DMS153 treated with DMSO at 0.1 percent for 48 hours (cell line): ENCODE results near the gene ZBTB20.
"Not testable (repeated sequence)": the region's sequence is repeated elsewhere in the genome, so short reads cannot be mapped to it uniquely, and the experiment has no call there.

Source experiments
- DNase-seq: peaks from one replicate; lab custom pipeline; 2025; ENCODE audit not compliant: unreplicated experiment; lab: John Stamatoyannopoulos, UW

The ZBTB20 gene

DNA sequence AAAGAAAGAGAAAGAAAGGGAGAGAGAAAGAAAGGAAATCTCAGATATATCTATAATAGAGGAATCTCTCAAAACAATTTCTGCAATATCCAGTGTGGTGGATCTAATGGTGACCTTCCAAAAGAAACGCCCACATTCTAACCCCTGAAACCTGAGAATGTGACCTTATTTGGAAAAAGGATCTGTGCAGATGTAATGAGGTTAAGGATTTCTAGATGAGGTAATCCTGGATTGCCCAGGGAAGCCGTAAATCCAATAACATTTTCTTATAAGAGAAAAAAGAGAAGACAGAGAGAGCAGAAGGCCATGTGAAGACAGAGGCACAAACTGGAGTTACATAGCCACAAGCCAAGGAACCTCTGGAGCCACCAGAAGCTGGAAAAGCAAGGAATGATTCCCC is 307.6 kb downstream of the ZBTB20 start:
- no peak for DNase-seq

GRCh38 chr3:114838025-114838424 is 309.1 kb downstream of the ZBTB20 start:
- DNase-seq: no peak

DNA sequence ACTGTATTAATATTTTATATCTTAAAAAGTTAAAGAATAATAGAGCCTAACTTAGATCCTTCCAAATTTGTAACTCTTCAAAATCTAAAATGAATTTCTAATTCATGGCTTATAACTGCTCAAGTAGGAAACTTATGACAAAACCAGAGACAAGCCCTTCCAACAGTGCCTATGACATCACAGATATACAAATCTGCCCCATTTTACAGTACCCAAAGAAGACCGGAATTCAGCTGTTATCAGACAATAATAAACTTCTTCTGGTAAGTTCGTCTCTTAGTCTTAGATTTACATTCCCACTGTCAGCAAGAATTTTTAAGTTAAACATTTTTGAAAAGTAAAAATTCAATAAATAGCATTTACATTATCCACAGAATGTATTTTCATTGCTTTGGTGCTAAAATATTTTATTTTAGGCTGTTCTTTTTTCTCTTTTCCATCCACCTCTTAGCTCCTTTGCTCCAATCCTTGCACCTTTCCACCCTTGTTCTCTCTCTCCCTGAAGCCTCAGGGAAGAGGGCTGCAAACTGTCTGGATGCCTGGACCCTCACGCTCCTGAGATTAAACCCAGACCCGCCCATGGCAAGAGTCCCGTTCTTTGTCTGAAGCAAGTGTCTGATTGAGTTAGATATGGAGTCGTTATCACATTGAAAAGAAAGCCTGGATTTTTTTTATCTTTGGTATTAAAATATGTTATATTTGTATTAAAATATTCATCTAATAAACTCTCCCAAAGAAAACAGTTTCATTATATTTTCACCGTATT is 312.7 kb downstream of the ZBTB20 start:
- DNase-seq: no peak

DNA sequence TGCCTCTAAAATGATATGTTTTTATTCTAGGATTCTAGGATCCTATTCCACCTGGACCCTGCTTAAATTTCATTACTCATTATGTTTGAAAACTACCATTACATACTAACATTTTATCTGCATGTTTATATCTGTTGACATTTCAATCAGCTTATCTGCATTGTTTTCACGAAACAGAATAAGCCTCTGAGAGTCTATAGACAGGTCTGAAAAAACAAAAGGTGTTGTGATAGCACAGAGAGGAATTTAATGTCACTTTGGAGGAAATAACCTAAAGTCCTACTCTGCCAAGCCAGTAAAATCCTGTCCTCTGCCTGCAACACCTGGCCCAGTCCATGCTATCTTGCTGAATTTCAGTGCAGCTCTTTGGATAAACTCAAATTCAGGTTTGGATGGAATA is 315.2 kb downstream of the ZBTB20 start:
- no peak for DNase-seq

DNA sequence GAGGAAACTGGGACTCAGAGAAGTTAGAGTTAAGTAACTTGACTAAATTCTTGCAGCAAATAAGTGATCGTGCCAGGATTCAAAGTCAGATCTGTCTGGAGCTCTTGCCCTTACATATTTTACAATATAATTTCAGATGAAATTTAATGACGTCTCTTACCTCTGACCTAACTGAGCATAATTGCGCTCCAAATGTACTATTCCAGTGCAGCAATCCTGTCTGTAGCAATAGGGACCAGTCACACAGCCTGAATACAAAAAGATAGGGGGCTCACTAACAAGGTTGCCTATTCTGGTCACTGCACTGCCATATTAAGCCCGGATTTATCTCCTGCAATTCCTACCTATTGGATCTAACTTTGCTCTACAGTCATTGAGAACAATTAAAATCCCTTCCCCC is 316.4 kb downstream of the ZBTB20 start:
- DNase-seq: no peak

DNA sequence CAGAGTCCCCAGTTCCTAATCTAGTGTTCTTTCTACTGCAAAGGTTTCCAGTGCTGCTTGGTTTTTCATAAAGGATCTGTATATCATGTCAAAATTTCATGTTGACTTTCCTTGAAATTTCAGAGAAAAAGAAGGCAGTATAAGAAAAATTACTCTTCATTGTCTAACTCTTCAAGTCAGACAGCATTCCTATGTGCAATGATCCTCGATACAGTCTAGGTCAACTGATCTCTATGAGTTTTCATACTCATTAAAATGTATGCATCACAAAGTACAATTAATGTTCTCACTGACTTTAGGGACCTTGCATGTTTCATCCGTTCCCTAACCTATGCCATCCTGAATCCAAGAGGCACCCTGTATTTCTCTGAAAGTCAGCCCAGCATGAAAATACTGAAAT is 317.3 kb downstream of the ZBTB20 start:
- DNase-seq: no peak

DNA sequence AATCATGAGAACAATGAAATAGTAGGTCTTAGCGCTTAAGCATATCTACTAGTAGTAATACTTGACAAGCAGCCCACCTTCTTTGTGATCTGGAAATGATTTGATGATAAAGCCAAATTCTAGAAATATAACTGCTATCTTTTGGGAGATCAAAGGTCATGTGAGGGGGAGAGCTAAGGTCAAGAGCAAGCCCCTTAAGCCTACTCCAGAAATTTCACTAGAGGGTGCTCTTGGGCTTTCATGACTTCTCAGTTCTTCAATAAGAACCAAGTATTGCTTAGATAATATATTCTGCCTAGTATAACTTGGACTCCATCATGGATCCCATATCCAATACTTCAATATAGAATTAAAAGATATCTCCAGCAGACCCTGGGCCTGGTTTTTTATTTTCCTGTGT is 319.6 kb downstream of the ZBTB20 start:
- peak; percentile 60 for DNase-seq

GRCh38 chr3:114824014-114824413 is 323.1 kb downstream of the ZBTB20 start:
- no peak for DNase-seq

DNA sequence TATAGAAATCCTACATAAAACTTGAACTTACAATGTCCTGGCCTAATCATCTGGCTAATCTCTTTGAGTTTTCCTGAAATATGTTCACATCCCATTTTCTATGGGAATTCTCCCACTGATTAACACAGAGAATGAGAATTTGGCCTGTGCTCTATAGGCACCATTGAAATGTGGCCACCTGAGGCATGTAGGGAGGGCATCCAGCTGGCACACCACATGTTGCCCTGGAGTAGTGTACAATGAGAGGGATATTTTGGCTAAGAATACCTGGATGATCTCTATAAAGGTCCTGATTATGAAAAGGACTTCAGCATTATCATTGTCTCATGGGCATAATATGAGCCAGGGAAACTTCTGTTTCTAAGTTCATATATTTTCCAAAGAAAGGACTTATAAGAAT is 324.0 kb downstream of the ZBTB20 start:
- no peak for DNase-seq

DNA sequence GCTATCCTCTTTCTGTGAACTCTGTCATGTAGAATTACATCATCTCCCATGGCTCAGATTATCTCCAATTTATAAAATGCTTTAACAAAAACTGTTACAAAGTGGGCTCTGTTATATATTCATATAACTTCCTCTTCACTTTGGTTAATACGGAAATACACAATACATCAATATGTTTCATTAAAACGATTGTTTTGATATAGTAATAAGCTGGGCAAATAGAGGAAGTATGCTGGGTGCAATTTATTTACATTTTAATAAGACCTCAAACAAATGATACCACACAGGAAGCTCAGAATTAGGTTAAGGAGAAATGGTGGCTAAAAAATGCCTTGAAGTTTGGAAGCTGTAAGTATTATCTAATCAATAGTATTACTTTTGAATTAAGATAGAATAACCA is 331.0 kb downstream of the ZBTB20 start:
- DNase-seq: no peak

DNA sequence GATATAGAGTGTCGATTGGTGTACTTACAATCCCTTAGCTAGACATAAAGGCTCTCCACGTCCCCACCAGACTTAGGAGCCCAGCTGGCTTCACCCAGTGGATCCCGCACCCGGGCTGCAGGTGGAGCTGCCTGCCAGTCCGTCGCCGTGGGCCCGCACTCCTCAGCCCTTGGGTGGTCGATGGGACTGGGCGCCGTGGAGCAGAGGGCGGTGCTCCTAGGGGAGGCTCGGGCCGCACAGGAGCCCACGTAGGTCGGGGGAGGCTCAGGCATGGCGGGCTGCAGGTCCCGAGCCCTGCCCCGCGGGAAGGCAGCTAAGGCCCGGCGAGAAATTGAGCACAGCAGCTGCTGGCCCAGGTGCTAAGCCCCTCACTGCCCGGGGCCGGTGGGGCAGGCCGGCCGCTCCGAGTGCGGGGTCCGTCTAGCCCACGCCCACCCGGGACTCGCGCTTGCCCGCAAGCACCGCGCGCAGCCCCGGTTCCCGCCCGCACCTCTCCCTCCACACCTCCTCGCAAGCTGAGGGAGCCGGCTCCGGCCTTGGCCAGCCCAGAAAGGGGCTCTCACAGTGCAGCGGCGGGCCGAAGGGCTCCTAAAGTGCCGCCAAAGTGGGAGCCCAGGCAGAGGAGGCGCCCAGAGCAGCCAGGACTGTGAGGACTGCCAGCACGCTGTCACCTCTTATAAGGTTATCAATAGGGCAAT is 334.4 kb downstream of the ZBTB20 start:
- not testable (repeated sequence) for DNase-seq

- DNase-seq: no peak
Measured at GRCh38 chr3:114809668-114810413, 337.2 kb downstream of the ZBTB20 start.

DNA sequence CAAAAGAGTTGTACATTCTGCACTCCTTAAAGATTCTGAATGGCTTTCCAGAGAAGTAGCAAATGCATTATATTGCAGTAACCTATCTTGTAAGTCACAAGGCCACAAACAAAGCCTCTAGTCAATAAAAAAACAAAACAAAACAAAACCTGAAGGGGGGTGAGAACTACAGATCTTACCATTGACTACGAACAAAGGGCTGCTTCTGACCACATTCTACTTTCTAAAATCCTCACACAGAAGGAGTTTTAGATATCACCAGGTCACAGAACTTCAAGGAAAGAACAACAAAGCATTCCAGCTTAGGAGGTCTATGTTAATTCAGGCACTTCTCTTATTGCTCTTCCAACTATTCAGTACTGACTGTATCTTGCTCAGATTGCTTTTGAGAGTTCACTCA is 343.0 kb downstream of the ZBTB20 start:
- DNase-seq: no peak

DNA sequence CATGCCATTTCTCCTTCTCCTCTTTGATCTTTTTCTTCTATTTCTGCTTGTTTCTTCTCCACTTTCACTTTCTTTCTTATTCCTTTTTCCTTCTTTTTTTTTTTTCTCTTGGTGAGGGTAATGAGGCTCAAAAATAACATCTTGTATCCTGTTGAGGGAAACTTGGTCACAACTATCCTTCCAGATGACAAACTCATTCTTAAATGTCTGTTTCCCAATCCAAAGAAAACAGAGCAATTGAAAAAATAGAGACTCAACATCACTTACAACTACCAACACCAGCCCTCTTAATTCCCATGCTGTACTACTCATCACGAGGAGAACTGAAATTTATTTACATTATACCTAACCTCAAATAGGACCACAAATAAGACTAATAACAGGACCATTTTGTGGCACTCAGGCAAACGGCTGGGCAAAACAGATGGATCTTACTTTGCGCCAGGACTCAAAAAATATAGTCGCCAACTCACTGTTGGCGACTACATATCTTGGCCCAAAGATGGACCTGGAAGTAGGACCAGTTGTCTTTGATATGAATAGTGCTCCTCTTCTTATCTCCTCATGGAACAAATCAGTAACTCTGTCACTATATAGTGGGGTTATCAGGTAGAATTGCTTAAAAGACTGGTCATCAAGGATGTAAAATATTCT is 343.9 kb downstream of the ZBTB20 start:
- DNase-seq: no peak

DNA sequence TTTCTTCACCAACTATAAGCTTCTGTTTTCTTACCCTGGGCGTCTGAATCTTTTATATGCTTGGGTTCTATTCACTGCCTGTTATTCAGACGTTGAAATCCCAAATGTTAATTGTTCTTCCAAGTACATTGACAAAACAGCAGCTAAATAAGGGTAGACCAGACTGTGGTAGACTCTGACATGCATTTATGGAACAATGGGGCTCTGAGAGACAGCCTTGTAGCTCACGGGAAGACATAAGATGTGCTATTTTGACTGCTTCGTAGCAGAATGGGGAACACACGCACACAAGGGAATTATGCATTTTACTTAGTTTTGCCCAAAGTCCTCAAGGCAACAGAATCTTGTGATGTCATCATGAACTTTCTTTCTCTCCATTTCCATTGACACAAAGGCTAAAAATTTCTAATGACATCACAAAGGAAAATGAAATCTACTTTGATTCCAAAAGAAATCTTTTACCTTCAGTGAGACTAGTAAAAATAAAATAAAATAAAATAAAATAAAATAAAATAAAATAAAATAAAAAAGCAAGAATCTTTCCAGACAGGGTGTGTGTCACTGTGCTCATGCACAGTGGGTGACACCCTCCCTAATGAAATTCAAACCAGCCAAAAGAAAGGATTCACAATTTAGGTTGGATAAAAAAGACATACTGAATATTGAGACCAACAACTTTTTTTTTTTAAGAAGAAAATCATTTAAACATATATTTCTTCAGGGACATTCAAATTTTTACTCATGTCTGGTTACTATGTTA is 346.6 kb downstream of the ZBTB20 start:
- DNase-seq: no peak

- no peak for DNase-seq
Measured at GRCh38 chr3:114799816-114800215, 347.3 kb downstream of the ZBTB20 start.

DNA sequence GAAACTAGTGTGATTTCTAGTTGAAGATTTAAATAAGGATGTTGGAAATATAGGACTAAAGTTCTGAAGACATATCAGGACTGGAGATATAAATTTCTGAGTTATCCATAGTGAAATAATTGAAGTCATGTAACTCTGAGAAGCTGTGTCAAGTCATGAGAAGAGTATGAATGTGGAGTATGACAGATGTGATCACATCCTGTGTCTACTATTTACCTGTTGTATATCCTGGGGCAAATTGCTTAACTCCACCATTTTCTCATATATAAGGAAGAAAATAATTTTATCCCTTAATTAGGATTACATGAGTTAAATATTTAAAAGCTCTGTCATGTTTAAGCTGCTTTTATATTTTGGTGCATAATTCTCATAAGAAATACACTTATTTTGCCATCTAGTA is 350.3 kb downstream of the ZBTB20 start:
- no peak for DNase-seq

- no peak for DNase-seq
Measured at GRCh38 chr3:114794894-114795630, 352.0 kb downstream of the ZBTB20 start.

DNA sequence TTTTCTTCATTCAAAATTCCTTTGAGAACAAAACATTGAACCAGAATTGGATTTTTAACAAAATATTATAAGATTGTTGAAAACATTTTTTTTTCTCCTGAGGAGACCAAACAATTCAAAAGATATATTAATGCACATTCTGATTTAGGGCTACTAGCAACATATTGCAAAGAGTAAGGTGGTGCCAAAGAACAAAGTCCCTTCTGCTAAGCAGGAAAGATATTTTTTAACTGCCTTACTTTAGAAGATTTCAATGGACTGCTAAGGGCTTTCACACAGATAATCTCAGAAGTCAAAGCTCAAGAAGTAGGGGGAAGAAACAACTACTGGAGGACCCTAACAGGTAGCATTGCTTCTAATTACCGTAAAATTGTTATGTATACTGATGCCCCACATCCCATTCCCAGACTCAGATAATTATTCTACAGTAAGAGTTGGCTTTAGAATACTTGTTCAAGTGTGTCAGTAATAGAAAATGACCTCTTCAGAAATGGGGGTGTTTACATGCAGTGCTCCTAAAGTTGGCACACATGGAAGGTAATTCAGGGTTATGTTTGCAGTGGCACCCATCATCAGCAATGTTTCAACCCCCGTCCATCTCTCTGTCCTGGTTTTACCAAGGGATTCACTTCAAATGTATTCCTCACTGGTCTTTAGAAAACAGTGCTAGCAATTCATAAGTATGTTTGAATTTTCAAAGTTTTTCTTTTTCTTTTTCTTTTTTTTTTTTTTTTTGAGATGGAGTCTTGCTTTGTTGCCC is 354.7 kb downstream of the ZBTB20 start:
- no peak for DNase-seq
